Measurements from ENCODE around the gene GDPGP1.

- TF ChIP-seq ATF3 (IDR thresholded peaks at IDR 0.05) (no peak), TAF1 (conservative IDR thresholded peaks at IDR 0.05) (no peak), CTCF (IDR thresholded peaks at IDR 0.05; ENCODE audit: low read depth, low read length, missing input control) (no peak), JUND (IDR thresholded peaks at IDR 0.05) (no peak), HNF4A (conservative IDR thresholded peaks at IDR 0.05) (no peak), EGR1 (IDR thresholded peaks at IDR 0.05; ENCODE audit: low read depth in 2 of 2) (no peak), FOXA1 (IDR thresholded peaks at IDR 0.05) (no peak), YY1 (IDR thresholded peaks at IDR 0.05) (no peak), SP1 (IDR thresholded peaks at IDR 0.05) (no peak), MAX (IDR thresholded peaks at IDR 0.05) (no peak), RAD21 (IDR thresholded peaks at IDR 0.05) (no peak), REST (IDR thresholded peaks at IDR 0.05) (no peak), ZBTB33 (IDR thresholded peaks at IDR 0.05) (no peak), HNF4G (IDR thresholded peaks at IDR 0.05) (no peak)
Measured at GRCh38 chr15:90211009-90211408, 23.0 kb upstream of the GDPGP1 start.
